ENCODE results near the gene CLEC2L. TPM values are rescaled to one million over a fixed set of nuclear protein-coding genes. Genes with fewer than 3 reads are reported as not detected.

CLEC2L gene
- total and polyA plus RNA-seq, 2 of the 4 experiments (the other 2 are of a cell fraction) = not detected

DNA sequence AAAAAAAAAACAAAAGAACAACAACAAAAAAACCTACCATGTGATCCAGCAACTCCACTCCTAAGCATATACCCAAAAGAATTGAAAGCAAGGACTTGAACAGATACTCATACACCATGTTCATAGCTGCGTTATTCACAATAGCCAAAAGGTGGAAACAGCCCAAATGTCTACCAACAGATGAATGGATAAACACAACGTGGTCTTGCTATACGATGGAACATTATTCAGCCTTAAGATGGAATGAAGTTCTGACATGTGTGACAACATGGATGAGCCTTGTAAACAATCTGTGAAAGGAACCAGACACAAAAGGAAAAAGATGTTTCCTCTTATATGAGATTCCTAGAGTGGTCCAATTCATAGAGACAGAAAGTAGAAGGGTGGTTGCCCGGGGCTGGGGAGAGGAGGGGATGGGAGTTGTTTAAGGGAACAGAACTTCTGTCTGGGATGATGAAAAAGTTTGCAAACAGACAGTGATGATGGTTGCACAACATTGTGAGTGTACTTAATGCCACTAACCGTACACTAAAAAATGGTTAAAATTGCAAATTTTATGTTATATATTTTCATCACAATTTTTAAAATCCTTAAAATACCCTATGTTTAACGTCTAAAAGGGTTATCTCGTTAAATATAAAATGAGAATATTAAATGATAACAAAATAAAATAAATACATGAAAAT, 11.6 kb downstream of the CLEC2L start:
- no TSS peak for BruUV-seq (replicated peaks)
- in situ Hi-C loops (cut with MboI; ENCODE audit: low sequenced_read_pairs) = no loop called here
- no peak overlapping the region for H2BK120ac ChIP-seq (ENCODE audit: low read depth, low read length)
- no peak overlapping the region for H3K9ac ChIP-seq (ENCODE audit: low read depth, low read length)
- ChIA-PET POLR2A (ENCODE audit: unreplicated experiment) (no interaction called here), CTCF (interaction anchor here (1.3 kb wide), 1 partner anchor 23 kb away, joined by 5 read pairs; no protein-coding TSS in a partner anchor)
- H3K4me2 ChIP-seq (ENCODE audit: low read depth, low read length) = no peak overlapping the region
- no peaks in the 10 kb centered on the region for H3K36me3 ChIP-seq (ENCODE audit: control insufficient read depth, insufficient read depth, low read length)
- no peaks in the 10 kb centered on the region for H3K79me1 ChIP-seq (ENCODE audit: low read depth in 1 of 2, low read length in 2 of 2)
- H3K9me1 ChIP-seq (ENCODE audit: insufficient read depth, low read length) = no peaks in the 10 kb centered on the region
- H3K23ac ChIP-seq (ENCODE audit: low read depth, low read length) = no peak overlapping the region
- H3K4me1 ChIP-seq (ENCODE audit: control insufficient read depth, insufficient read depth, low read length) = no peaks in the 10 kb centered on the region
- H4K91ac ChIP-seq (ENCODE audit: insufficient read depth, low read depth, low read length) = no peak overlapping the region
- H2AK9ac ChIP-seq (replicated peaks; ENCODE audit: low read depth, low read length, poor library complexity) = no peak overlapping the region
- no peak overlapping the region for H3K4me3 ChIP-seq (ENCODE audit: insufficient read depth, low read depth, low read length)
- no peak overlapping the region for H3K14ac ChIP-seq (replicated peaks; ENCODE audit: low read depth, low read length)
- no peak overlapping the region for H2AK5ac ChIP-seq (ENCODE audit: low read depth, low read length)
- H4K8ac ChIP-seq (ENCODE audit: low read depth in 2 of 2, low read length in 2 of 2) = no peak overlapping the region
- dilution Hi-C loops (cut with HindIII; ENCODE audit: low sequenced_read_pairs, unreplicated experiment) = no loop called here
- H2BK15ac ChIP-seq (ENCODE audit: low read depth, low read length) = no peak overlapping the region
- no peak overlapping the region for H4K5ac ChIP-seq (ENCODE audit: low read depth, low read length)
- 50% methylated on average over 1 of the region's 7 CpGs; no CpG with 5 or more reads in 1 of the 2 experiments for WGBS, 2 experiments (ENCODE audit: extremely low coverage in 2 of 2, insufficient read length in 1 of 2)
- no peaks in the 10 kb centered on the region; the same call in 1 of the 2 replicates for H3K9me3 ChIP-seq (ENCODE audit: control insufficient read depth, insufficient read depth, low read length)
- H3K27ac ChIP-seq (ENCODE audit: insufficient read depth, low read length) = no peak overlapping the region
- H3K27me3 ChIP-seq (ENCODE audit: control insufficient read depth, insufficient read depth, low read length) = peaks cover 37% of the 10 kb centered on the region
- no peak overlapping the region for H2BK5ac ChIP-seq (ENCODE audit: low read depth, low read length, poor library complexity, severe bottlenecking)
- no peak overlapping the region for H2BK20ac ChIP-seq (ENCODE audit: low read depth, low read length)
- no peak overlapping the region for H3K56ac ChIP-seq (ENCODE audit: extremely low read depth, insufficient read depth, low read length)
- H2AFZ ChIP-seq (replicated peaks; ENCODE audit: low read length, poor library complexity) = no peak overlapping the region
- intact Hi-C loops (cut with micrococcal nuclease) = no loop called here
- ATAC-seq (ENCODE audit: low read depth) = no peak
- no peak overlapping the region for H3K18ac ChIP-seq (ENCODE audit: low read depth, low read length)
- H4K20me1 ChIP-seq (ENCODE audit: insufficient read depth, low read length) = no peaks in the 10 kb centered on the region
- no peak for DNase-seq
- no peak overlapping the region for H3K4ac ChIP-seq (ENCODE audit: low read depth, low read length)
- TF ChIP-seq, protein P1, sequence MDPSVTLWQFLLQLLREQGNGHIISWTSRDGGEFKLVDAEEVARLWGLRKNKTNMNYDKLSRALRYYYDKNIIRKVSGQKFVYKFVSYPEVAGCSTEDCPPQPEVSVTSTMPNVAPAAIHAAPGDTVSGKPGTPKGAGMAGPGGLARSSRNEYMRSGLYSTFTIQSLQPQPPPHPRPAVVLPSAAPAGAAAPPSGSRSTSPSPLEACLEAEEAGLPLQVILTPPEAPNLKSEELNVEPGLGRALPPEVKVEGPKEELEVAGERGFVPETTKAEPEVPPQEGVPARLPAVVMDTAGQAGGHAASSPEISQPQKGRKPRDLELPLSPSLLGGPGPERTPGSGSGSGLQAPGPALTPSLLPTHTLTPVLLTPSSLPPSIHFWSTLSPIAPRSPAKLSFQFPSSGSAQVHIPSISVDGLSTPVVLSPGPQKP (IDR thresholded peaks at IDR 0.05; ENCODE audit: borderline replicate concordance, low read depth, low read length) = no peak
- TF ChIP-seq MAZ (IDR thresholded peaks at IDR 0.05; ENCODE audit: borderline replicate concordance, low read depth, low read length) = no peak
- no peak for TF ChIP-seq RCOR1 (IDR thresholded peaks at IDR 0.05; ENCODE audit: insufficient replicate concordance, low read length)
- TF ChIP-seq FOS (IDR thresholded peaks at IDR 0.05; ENCODE audit: low read depth, low read length) = no peak
- peak; percentile 10; the same call in 1 of the 2 replicates for TF ChIP-seq CEBPB (IDR thresholded peaks at IDR 0.05; ENCODE audit: low read depth, low read length)

Data from IMR-90 (cell line).